Measurements from ENCODE around the gene ZNF154.
"Not testable (repeated sequence)": the region's sequence is repeated elsewhere in the genome, so short reads cannot be mapped to it uniquely, and the experiment has no call there.

The ZNF154 gene

GRCh38 chr19:57708641-57709361 is at the start of gene ZNF154:
ZNF154 (minus strand) TSS chr19:57709204; CDS start chr19:57708971, 233 bp downstream.
- no peak for DNase-seq

DNA sequence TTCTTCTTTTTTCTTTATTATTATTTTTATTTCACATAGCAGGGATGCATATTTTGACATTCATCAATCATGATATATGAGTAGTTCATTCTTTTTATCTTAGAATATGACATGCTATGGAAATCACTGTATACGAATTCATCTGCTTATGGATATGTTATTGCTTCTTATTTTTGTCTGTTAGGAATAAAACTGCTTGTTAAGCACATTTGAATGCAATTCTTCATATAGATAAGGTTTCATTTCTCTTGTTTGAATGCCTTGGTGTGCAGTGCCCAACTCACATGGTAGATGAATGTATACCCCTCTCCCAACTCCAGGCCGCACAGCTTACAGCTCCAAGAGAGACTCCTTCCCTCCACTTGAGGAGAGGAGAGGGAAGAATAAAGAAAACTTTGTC is 48.9 kb upstream of the ZNF154 start:
- no peak for DNase-seq

- DNase-seq, result no peak
Observed at GRCh38 chr19:57755031-57755430, 46.0 kb upstream of the ZNF154 start.

DNA sequence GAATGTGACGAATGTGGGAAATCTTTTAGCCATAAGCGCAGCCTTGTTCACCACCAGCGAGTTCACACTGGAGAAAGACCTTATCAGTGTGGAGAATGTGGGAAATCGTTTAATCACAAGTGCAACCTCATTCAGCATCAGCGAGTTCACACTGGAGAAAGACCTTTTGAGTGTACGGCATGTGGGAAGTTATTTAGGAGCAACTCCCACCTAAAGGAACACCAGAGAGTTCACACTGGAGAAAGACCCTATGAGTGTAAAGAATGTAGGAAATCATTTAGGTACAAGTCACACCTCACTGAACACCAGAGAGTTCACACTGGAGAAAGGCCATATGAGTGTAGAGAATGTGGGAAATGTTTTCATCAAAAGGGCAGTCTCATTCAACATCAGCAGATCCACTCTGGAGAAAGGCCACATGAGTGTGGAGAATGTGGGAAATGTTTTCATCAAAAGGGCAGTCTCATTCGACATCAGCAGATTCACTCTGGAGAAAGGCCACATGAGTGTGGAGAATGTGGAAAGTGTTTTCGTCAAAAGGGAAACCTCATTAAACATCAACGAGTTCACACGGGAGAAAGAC is 45.2 kb upstream of the ZNF154 start:
- DNase-seq, result no peak

DNA sequence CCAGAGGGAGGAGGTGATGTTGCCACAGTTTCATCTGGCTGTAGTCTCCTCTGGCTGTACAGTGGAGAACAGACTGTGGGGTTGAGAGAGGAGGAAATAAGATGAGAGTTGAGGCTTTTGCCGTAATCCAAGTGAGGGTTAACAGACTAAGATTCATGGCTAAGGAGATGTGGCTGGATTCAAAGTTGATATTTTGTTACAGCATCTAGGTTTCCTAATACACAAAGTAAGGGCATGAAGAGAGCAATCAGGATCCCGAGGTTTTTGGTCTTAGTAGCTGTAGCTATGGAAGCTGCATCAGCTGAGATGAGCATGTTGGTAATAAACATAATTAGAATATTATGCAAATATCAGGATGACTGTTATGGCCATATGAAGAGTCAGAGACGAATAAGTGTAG is 39.0 kb upstream of the ZNF154 start:
- no peak for DNase-seq

DNA sequence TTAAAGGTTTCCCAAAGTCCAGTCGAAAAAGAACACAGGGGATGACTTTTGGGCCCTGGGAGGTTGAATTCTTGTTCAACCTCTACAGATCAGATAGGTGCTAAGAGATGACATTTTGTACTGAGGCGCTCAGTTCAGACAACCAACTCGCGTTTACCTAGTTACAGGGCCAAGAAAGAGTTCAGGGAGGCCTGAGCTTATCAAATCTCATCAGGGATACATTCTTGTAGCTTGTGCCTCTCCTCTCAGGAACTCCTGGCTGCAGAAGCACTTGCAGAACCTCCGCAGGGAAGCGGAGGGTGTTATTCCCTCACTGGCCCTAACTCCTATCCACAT is 38.4 kb upstream of the ZNF154 start:
- DNase-seq, result no peak

DNA sequence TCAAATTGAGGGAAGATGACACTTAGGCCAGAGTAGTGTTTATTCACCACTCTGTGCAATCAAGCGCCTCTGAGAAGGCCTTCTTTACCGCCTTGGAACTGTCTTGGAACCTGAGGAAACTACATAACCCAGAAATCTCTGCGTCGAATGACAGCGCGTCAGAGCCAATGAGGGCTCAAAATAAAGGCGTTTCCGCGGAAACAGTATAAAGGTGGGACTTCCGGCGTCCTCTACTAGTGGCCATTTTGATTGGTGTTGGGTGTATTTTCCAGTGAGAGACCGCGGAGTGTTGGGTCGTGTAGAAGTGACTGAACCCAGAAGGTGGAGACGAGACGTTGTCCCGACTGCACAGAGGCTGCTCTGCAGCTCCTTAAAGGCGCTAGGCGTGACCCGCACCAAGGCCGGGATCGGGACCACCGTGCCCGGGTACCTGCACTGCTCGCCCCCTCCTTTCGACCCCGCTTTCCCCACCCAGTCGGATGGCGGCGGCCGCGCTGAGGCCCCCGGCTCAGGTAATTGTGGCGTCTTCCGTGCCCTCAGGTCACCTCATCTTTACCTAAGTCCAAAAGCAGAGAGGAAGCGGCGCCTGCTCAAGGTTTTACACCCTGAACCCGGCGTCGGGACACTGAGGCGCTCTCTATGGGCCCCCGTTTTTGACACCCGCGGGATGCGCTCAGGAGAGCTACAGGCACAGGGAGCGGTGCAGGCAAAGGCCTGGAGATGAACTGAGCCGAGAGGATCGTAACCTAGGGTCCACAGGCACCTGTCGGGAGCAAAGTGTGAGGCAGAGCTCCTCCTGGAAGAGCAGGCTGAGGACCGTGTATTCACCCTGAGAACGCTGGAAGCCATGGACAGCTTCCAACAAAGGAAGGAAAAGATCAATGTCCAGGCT is 37.8 kb upstream of the ZNF154 start, which contains the start of gene ZNF776:
TSS of gene ZNF776 (plus strand) at position 236 of the 892 bp plus-strand sequence. CDS start at position 480, 244 bp downstream.
- DNase-seq, result peak; percentile 89 to 91

- not testable (repeated sequence) for DNase-seq
Observed at GRCh38 chr19:57738770-57739169, 29.8 kb upstream of the ZNF154 start.

DNA sequence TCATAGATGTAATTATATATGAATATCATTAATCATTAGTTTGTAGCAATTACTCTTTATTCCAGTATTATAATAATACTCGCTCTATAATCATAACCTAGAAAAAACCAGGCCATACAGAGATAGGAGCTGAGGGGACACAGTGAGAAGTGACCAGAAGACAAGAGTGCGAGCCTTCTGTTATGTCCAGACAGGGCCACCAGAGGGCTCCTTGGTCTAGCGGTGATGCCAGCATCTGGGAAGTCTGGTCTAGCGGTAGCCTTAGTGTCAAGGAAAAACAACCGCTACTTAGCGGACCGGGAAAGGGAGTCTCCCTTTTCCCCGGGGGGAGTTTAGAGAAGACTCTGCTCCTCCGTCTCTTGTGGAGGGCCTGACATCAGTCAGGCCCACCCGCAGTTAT is 29.3 kb upstream of the ZNF154 start:
- peak in 1 of 2 experiments; percentile 6 for DNase-seq

DNA sequence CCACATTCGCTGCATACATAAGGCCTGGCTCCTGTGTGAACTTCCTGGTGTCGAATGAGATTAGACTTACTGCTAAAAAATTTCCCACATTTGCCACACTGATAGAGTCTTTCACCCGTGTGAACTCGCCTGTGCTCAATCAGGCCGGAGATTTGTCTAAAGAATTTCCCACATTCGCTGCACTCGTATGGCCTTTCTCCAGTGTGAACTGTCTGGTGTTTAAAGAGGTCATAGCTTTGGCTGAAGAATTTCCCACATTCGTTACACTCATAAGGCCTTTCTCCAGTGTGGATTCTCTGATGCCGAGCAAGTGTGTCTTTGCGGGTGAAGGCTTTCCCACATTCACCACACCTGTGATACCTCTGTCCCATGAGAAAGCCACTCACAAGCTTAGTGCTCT is 11.9 kb upstream of the ZNF154 start:
- no peak for DNase-seq

DNA sequence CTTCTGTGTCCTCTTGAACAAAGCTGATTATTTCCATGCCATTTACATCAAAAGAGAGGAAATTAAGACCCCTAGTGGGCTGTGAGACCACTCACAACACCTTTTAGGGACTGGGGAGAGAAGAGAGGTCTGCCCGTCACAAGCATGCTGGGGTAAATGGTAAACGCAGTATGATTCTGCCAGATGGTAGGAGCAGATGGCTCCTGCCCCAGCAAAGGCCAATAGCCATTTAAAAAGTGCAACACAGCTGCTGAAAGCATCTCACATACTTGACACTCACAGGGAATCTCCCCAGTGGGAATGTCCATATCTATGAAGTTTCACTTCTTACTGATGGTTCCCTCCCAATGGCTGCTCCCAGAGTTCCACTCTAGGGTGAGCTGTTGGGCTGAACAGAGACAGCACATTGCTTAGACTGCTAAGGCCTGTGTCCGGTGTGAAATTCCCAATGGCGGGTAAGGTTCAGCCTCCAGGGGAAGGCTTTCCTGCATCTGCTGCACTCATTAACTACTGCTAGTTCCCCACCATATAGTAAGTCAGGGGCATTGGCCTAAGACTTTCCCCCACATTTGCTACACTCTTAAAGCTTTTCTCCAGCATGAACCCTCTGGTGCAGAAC is 11.0 kb upstream of the ZNF154 start:
- DNase-seq, result no peak

- no peak for DNase-seq
Observed at GRCh38 chr19:57719424-57719823, 10.4 kb upstream of the ZNF154 start.

DNA sequence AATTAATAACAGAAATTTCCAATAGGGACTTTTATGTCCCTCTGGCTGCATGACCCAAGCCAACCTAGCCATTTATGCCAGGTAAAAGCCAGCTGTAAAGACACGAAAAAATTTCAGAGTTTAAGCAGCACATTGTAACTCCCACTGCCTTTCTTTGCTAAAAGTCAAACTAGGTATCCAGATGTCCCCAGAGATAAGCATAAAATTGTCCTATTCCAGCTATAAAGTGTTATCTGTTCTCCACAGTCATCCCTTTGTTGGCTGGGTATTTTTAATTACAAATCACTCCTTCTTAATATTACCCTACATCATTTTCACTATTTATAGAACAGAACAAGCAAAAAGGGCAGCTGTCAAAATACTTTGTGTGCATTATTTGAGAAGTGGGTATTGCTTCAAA is 3.2 kb upstream of the ZNF154 start:
- no peak for DNase-seq

DNA sequence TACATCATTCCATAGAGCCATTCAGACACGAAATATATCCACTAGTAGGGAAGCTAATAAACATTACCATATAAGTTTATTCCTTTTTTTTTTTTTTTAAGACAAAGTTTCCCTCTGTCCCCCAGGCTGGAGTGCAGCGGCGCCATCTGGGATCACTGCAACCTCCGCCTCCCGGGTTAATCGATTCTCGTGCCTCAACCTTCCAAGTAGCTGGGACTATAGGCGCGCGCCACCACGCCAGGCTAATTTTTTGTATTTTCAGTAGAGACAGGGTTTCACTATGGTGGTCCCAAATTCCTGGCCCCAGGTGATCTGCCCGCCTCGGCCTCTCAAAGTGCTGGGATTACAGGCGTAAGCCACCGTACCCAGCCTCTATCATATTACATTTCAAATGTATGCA is 612 bp upstream of the ZNF154 start:
- DNase-seq, result no peak

- DNase-seq, result no peak
Observed at GRCh38 chr19:57706346-57706745, 2.7 kb downstream of the ZNF154 start.

GRCh38 chr19:57701625-57702024 is 7.4 kb downstream of the ZNF154 start:
- DNase-seq, result no peak

- DNase-seq, result no peak
Observed at GRCh38 chr19:57689750-57690149, 19.3 kb downstream of the ZNF154 start.

DNA sequence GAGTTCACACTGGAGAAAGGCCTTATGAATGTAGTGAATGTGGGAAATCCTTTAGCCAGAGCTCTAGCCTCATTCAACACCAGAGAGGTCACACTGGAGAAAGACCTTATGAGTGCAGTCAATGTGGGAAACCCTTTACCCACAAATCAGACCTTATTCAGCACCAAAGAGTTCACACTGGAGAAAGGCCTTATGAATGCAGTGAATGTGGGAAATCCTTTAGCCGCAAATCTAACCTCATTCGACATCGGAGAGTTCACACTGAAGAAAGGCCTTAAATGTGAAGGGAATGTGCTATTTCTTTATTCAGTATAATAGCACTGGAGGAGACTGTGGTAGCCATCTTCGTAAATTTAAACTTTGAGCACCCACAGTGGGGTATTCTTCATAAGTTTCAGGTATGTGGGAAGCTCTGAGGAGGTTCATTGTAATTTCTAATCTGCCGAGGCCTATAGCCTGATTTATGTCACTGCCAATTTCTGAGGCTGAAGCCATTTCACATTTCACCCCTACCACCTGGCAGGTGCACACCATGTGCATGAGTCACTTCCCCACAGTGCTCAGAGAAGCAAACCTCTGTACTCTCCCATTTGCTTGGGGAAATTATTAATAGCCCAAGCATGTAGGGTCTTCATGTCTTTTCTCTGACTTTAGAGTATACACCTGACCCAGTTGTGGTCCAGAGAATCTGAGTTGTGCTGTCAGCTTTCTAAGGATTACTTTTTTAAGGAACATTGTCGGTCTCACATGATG is 20.8 kb downstream of the ZNF154 start:
- DNase-seq, result no peak

DNA sequence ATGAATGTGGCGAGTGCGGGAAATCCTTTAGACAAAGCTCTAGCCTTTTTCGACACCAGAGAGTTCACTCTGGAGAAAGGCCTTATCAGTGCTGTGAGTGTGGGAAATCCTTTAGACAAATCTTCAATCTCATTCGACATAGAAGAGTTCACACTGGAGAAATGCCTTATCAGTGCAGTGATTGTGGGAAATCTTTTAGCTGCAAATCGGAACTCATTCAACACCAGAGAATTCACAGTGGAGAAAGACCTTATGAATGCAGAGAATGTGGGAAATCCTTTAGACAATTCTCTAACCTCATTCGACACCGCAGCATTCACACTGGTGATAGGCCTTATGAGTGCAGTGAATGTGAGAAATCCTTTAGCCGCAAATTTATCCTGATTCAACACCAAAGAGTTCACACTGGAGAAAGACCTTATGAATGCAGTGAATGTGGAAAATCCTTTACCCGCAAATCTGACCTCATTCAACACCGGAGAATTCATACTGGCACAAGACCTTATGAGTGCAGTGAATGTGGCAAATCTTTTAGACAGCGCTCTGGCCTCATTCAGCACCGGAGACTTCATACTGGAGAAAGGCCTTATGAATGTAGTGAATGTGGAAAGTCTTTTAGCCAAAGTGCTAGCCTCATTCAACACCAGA is 21.5 kb downstream of the ZNF154 start:
- no peak for DNase-seq

DNA sequence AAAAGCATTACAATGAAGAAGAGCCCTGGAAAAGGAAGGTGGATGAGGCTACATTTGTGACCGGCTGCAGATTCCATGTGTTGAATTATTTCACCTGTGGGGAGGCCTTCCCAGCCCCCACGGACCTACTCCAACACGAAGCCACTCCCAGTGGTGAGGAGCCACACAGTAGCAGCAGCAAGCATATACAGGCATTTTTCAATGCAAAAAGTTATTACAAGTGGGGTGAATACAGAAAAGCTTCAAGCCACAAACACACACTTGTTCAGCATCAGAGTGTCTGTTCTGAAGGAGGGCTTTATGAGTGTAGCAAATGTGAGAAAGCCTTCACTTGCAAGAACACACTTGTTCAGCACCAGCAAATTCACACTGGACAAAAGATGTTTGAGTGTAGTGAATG is 22.3 kb downstream of the ZNF154 start:
- DNase-seq, result no peak

GRCh38 chr19:57682226-57682766 is 26.7 kb downstream of the ZNF154 start:
- DNase-seq, result no peak

DNA sequence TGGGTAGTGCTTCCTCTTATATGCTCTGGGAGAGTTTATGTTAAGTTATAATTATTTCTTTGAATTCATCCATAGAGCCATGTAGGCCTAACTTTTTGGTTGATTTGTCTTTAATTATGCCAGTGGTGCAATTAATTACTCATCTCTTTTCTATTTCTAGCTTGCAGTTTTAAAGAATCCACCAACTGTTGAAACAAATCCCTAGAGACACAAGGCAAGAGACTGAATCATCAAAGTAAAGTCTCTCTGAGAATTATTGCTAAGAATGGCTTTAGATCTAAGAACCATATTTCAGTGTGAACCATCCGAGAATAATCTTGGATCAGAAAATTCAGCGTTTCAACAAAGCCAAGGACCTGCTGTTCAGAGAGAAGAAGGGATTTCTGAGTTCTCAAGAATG is 33.1 kb downstream of the ZNF154 start:
- no peak for DNase-seq

Measured in AML-193 (cell line).